SK-N-SH (cell line): ENCODE results near the gene FOXL2NB. TPM values are rescaled to one million over a fixed set of nuclear protein-coding genes. Genes with fewer than 3 reads are reported as not detected.

Experiments
- CTCF ChIA-PET: fragments of 300-600, 350-600 bp; formaldehyde crosslinking; extraction: SDS; loops from one replicate; lab custom pipeline; 2021; lab: Yijun Ruan, JAX
- POLR2A ChIA-PET: fragments of 350-600 bp; sonication (Branson Sonifier 250); formaldehyde crosslinking; extraction: SDS; loops from one replicate; lab custom pipeline; 2020; ENCODE audit warnings: antibody characterized with exemption, inconsistent platforms; lab: Yijun Ruan, JAX
- DNase-seq: peaks from one replicate; pipeline ENCODE4 v3.0.0; 2012
- H2AFZ ChIP-seq: fragments of 200-600 bp; sonication (generic); 2 replicates; pipeline ENCODE4 v1.8.1; 2016; ENCODE audit warnings: antibody characterized with exemption, mild to moderate bottlenecking, low read depth
- H3F3A ChIP-seq: fragments of 200-600 bp; sonication (generic); replicated peaks from 2 replicates; pipeline ENCODE3; 2016; ENCODE audit warnings: antibody characterized with exemption, mild to moderate bottlenecking; ENCODE audit not compliant: insufficient read depth
- H3K27ac ChIP-seq, 2 experiments: fragments of 200-500 bp in 1 of 2; fragments of 200-600 bp in 1 of 2; sonication (Bioruptor generic) in 1 of 2; sonication (generic), shearing (Covaris generic) in 1 of 2; 2 replicates each; pipeline versions ENCODE4 v1.5.1 to v1.6.1; 2014 to 2016; ENCODE audit warnings: low read depth in 2 of 2, inconsistent platforms in 1 of 2, low read length in 1 of 2, mild to moderate bottlenecking in 1 of 2, mixed read lengths in 1 of 2
- H3K27me3 ChIP-seq: fragments of 200-600 bp; sonication (generic), shearing (Covaris generic); 2 replicates; pipeline ENCODE4 v1.6.1; 2016; ENCODE audit warnings: mixed run types; ENCODE audit not compliant: insufficient read depth
- H3K36me3 ChIP-seq, 2 experiments: fragments of 200-500 bp in 1 of 2; fragments of 200-600 bp in 1 of 2; sonication (Bioruptor generic) in 1 of 2; sonication (generic) in 1 of 2; replicated peaks in 1 of 2; 2 replicates each; pipeline versions ENCODE3 to v1.5.1; 2014 to 2016; ENCODE audit warnings: low read length in 1 of 2, mild to moderate bottlenecking in 1 of 2; ENCODE audit not compliant: insufficient read depth in 2 of 2, control insufficient read depth in 1 of 2
- H3K4me1 ChIP-seq, 2 experiments: fragments of 200-500 bp in 1 of 2; fragments of 200-600 bp in 1 of 2; sonication (Bioruptor generic) in 1 of 2; sonication (generic), shearing (Covaris generic) in 1 of 2; 2 replicates each; pipeline versions ENCODE4 v1.5.1 to v1.6.1; 2014 to 2016; ENCODE audit warnings: low read depth in 1 of 2, low read length in 1 of 2, mixed run types in 1 of 2; ENCODE audit not compliant: insufficient read depth in 2 of 2, control insufficient read depth in 1 of 2
- H3K4me2 ChIP-seq: fragments of 200-600 bp; sonication (generic), shearing (Covaris generic); 2 replicates; pipeline ENCODE4 v1.6.1; 2017; ENCODE audit warnings: mixed run types
- H3K4me3 ChIP-seq, 2 experiments: fragments of 200-500 bp in 1 of 2; fragments of 200-600 bp in 1 of 2; sonication (Bioruptor generic) in 1 of 2; sonication (generic), shearing (Covaris generic) in 1 of 2; 2 replicates each; pipeline versions ENCODE4 v1.5.1 to v1.8.1; 2014 to 2016; ENCODE audit warnings: low read depth in 2 of 2, inconsistent platforms in 1 of 2, low read length in 1 of 2, mild to moderate bottlenecking in 1 of 2, mixed read lengths in 1 of 2, moderate library complexity in 1 of 2
- H3K79me2 ChIP-seq: fragments of 200-600 bp; sonication (generic); 2 replicates; pipeline ENCODE4 v1.8.1; 2017; ENCODE audit warnings: mild to moderate bottlenecking; ENCODE audit not compliant: insufficient read depth
- H3K9ac ChIP-seq: fragments of 200-600 bp; sonication (generic); 2 replicates; pipeline ENCODE4 v1.6.1; 2017; ENCODE audit warnings: mixed run types
- H3K9me2 ChIP-seq: fragments of 200-600 bp; sonication (generic); 2 replicates; pipeline ENCODE4 v1.6.1; 2017; ENCODE audit warnings: mixed run types
- H3K9me3 ChIP-seq: fragments of 200-600 bp; sonication (generic); 2 replicates; pipeline ENCODE4 v1.6.1; 2017; ENCODE audit warnings: mixed run types, mild to moderate bottlenecking, moderate library complexity
- H4K20me1 ChIP-seq: fragments of 200-600 bp; sonication (generic); 2 replicates; pipeline ENCODE4 v1.6.1; 2017; ENCODE audit warnings: mild to moderate bottlenecking, mixed run types; ENCODE audit not compliant: insufficient read depth
- EZH2phosphoT487 ChIP-seq: fragments of 200-600 bp; sonication (generic); IDR thresholded peaks from 2 replicates; pipeline ENCODE4 v1.6.1; 2017; ENCODE audit warnings: low read depth, mixed run types, mild to moderate bottlenecking, antibody characterized with exemption, moderate library complexity, borderline replicate concordance
- FOSL2 ChIP-seq: IDR thresholded peaks from 2 replicates; pipeline ENCODE4 v1.4.0; 2012; ENCODE audit warnings: low read depth, mild to moderate bottlenecking, moderate library complexity, borderline replicate concordance
- GABPA ChIP-seq: IDR thresholded peaks from 2 replicates; pipeline ENCODE4 v1.4.0; 2012; ENCODE audit warnings: low read depth, mild to moderate bottlenecking
- NRF1 ChIP-seq: IDR thresholded peaks from 2 replicates; pipeline ENCODE4 v1.6.1; 2012; ENCODE audit warnings: low read depth, mild to moderate bottlenecking, low read length
- RFX5 ChIP-seq: IDR thresholded peaks from 2 replicates; pipeline ENCODE4 v1.6.1; 2012; ENCODE audit warnings: mild to moderate bottlenecking, improper control_type of control experiment, low read length
- TEAD4 ChIP-seq: IDR thresholded peaks from 2 replicates; pipeline ENCODE4 v1.4.0; 2012; ENCODE audit warnings: mild to moderate bottlenecking, borderline replicate concordance; ENCODE audit not compliant: insufficient read depth
- WGBS: methylation state at CpG from one replicate; pipeline ENCODE4 v1.1.6; 2017; ENCODE audit warnings: low lambda C conversion rate; 5-methylcytosine and 5-hydroxymethylcytosine counted together
- polyA plus RNA-seq, 3 experiments: library from polyadenylated mRNA; depleted of rRNA; stranded (reverse); fragments of >200 nt; gene quantifications; 2 replicates each; pipeline ENCODE4 v1.2.3, GENCODE V29; 2012
- TF ChIP-seq, protein P1 (sequence below): IDR thresholded peaks from 2 replicates; pipeline ENCODE4 v1.4.0; 2012; ENCODE audit warnings: low read depth, borderline replicate concordance
- TF ChIP-seq, protein P2 (sequence below): fragments of 150-350 bp; IDR thresholded peaks from 2 replicates; pipeline ENCODE4 v1.6.1; 2017; ENCODE audit warnings: antibody characterized with exemption, low read length, low read depth, borderline replicate concordance
- TF ChIP-seq, protein P3 (sequence below): fragments of 150-350 bp; IDR thresholded peaks from 2 replicates; pipeline ENCODE4 v1.6.1; 2016; ENCODE audit warnings: mild to moderate bottlenecking, low read depth, low read length
- TF ChIP-seq, protein P4 (sequence below): IDR thresholded peaks from 2 replicates; pipeline ENCODE4 v1.4.0; 2012; ENCODE audit warnings: low read depth

Gene FOXL2NB
- polyA plus RNA-seq, 1 of the 3 experiments (the other 2 are of a cell fraction), result not detected

DNA sequence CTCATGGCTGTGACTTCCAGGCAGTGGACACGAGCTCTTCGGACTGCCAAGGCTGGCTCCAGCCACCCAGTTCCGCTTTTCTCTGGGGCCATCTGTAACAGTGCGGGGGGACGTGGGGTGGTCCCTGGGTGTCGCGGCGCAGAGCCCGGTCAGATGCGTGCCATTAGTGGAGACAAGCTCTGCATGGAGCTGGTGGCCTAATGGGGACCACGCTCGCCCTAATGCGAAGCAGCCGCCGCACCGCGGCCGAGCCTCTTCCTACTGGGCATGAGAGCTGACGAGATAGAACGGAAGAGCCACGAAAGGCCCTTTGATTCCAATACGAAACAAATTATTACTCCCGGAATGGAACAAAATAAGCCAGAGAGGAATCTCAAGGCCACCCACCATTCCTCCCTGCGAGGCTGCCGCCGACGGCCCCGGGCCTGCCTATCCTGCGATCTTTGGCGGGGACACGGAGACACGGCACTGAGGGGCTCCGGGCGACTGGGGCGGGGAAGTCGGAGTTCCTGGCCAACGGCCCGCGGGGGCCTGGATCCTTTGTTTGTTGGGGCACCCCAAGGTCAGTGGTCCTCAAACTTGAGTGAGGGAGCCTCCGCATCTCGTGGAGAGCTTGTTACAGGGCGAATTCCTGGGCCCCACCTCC, 18.2 kb upstream of the FOXL2NB start:
- 88% methylated on average over 19 of the region's 42 CpGs for WGBS
- Histone ChIP-seq H3K27ac (no peak overlapping the region), H3K79me2 (no peaks in the 10 kb centered on the region), H3K9me3 (no peaks in the 10 kb centered on the region), H3K36me3 (no peaks in the 10 kb centered on the region), H2AFZ (no peak overlapping the region), H3K9ac (no peak overlapping the region), H3F3A (no peaks in the 10 kb centered on the region), H3K4me3 (no peak overlapping the region), H3K27me3 (peaks cover 19% of the 10 kb centered on the region; the same call in 1 of the 2 replicates), H3K9me2 (no peaks in the 10 kb centered on the region), H3K4me2 (no peak overlapping the region), H4K20me1 (no peaks in the 10 kb centered on the region), H3K4me1 (no peaks in the 10 kb centered on the region)
- ChIA-PET POLR2A (no interaction called here), CTCF (interaction anchor here (1.0 to 5.5 kb wide), 6 partner anchors 8 to 470 kb away, joined by 3 to 25 read pairs (median 4); partner anchors contain the start of gene CEP70)
- TF ChIP-seq NRF1 (no peak), GABPA (no peak)
- TF ChIP-seq, protein P1, sequence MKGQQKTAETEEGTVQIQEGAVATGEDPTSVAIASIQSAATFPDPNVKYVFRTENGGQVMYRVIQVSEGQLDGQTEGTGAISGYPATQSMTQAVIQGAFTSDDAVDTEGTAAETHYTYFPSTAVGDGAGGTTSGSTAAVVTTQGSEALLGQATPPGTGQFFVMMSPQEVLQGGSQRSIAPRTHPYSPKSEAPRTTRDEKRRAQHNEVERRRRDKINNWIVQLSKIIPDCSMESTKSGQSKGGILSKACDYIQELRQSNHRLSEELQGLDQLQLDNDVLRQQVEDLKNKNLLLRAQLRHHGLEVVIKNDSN, result no peak
- TF ChIP-seq, protein P2, sequence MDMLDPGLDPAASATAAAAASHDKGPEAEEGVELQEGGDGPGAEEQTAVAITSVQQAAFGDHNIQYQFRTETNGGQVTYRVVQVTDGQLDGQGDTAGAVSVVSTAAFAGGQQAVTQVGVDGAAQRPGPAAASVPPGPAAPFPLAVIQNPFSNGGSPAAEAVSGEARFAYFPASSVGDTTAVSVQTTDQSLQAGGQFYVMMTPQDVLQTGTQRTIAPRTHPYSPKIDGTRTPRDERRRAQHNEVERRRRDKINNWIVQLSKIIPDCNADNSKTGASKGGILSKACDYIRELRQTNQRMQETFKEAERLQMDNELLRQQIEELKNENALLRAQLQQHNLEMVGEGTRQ, result no peak
- no peak for DNase-seq

DNA sequence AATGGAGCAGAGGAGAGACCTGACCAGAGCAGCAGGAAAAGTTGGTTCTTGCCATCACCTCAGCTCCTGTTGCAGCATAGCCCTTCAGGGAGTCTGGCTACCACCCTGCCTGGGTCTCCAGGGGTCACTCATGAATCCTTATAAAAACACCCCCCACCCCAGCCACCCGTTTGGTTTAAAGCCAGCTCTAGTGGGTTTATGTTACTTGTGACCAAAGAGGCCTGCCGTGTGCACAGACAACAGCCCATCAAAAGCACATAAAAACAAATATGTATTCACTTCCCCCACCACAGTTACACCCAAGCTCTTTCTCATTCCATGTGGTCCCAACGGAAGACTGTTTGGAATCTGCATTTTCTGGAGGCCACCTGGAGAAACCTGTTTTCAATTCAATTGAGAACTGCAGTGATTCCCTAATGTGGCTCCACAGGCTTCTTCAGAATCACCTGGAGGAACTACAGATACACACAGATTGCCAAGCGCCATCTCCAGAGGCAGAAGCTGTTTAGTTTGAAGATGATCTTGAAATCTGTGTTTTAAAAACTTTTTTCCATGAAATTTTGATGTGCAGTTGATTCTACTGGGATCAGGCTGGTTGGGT, 13.8 kb upstream of the FOXL2NB start:
- TF ChIP-seq, protein P3, sequence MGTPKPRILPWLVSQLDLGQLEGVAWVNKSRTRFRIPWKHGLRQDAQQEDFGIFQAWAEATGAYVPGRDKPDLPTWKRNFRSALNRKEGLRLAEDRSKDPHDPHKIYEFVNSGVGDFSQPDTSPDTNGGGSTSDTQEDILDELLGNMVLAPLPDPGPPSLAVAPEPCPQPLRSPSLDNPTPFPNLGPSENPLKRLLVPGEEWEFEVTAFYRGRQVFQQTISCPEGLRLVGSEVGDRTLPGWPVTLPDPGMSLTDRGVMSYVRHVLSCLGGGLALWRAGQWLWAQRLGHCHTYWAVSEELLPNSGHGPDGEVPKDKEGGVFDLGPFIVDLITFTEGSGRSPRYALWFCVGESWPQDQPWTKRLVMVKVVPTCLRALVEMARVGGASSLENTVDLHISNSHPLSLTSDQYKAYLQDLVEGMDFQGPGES, result no peak
- TF ChIP-seq EZH2phosphoT487 (no peak), FOSL2 (no peak), GABPA (no peak), TEAD4 (no peak), RFX5 (no peak)
- TF ChIP-seq, protein P1, result no peak
- TF ChIP-seq, protein P4, sequence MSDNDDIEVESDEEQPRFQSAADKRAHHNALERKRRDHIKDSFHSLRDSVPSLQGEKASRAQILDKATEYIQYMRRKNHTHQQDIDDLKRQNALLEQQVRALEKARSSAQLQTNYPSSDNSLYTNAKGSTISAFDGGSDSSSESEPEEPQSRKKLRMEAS, result no peak
- POLR2A ChIA-PET, result no interaction called here
- WGBS, result 29% methylated on average over 3 of the region's 4 CpGs

More for the DNA sequence above, 13.8 kb upstream of the FOXL2NB start:
- no peak for DNase-seq
- Histone ChIP-seq H2AFZ (no peak overlapping the region), H3K27ac (no peak overlapping the region), H3K9ac (no peak overlapping the region), H4K20me1 (peaks cover 10% of the 10 kb centered on the region; the same call in 1 of the 2 replicates), H3K4me2 (no peak overlapping the region), H3K4me1 (peaks cover 0 to 8% of the 10 kb centered on the region in 2 experiments; a peak in 1 of 4 replicates), H3F3A (no peaks in the 10 kb centered on the region), H3K79me2 (no peaks in the 10 kb centered on the region), H3K36me3 (no peaks in the 10 kb centered on the region), H3K9me2 (no peaks in the 10 kb centered on the region), H3K27me3 (peaks cover 57% of the 10 kb centered on the region), H3K4me3 (no peak overlapping the region), H3K9me3 (no peaks in the 10 kb centered on the region)
- CTCF ChIA-PET, result interaction anchor here (0.9 to 4.9 kb wide), 10 partner anchors 9 to 454 kb away, joined by 3 to 62 read pairs (median 5); partner anchors contain the start of gene CEP70
